Activated CD4-positive, alpha-beta T cell treated with anti-CD3 and anti-CD28 coated beads, Interleukin-2, amount 10 ng/mL, durations not matched to agents 7 days and 5 days (primary cell): ENCODE data around the gene ZNF320. TPM values are rescaled to one million over a fixed set of nuclear protein-coding genes. Genes with fewer than 3 reads are reported as not detected.
"Not testable (repeated sequence)": the region's sequence is repeated elsewhere in the genome, so short reads cannot be mapped to it uniquely, and the experiment has no call there.

Experiments
- CTCF ChIA-PET: fragments of 350-600 bp; sonication (Branson Sonifier 250); formaldehyde crosslinking; loops from one replicate; lab custom pipeline; 2021; ENCODE audit warnings: antibody characterized with exemption; lab: Charles Lee
- POLR2A ChIA-PET: fragments of 350-600 bp; sonication (Branson Sonifier 250); formaldehyde crosslinking; loops from one replicate; lab custom pipeline; 2021; ENCODE audit warnings: antibody characterized with exemption; lab: Charles Lee
- DNase-seq: peaks from one replicate; pipeline ENCODE4 v3.0.0-alpha.2; 2020
- H3K27ac Mint-ChIP-seq: one replicate; pipeline ENCODE4 v1.8.0; 2021; ENCODE audit warnings: mild to moderate bottlenecking, moderate library complexity, mixed read lengths
- H3K27me3 Mint-ChIP-seq: one replicate; pipeline ENCODE4 v1.8.0; 2021; ENCODE audit warnings: mixed read lengths
- H3K36me3 Mint-ChIP-seq: one replicate; pipeline ENCODE4 v1.8.0; 2021; ENCODE audit warnings: low read depth, mixed read lengths
- H3K4me1 Mint-ChIP-seq: one replicate; pipeline ENCODE4 v1.8.0; 2021; ENCODE audit warnings: mixed read lengths
- H3K4me3 Mint-ChIP-seq: one replicate; pipeline ENCODE4 v1.8.0; 2021; ENCODE audit warnings: mild to moderate bottlenecking, moderate library complexity, mixed read lengths
- H3K9me3 Mint-ChIP-seq: one replicate; pipeline ENCODE4 v1.8.0; 2021; ENCODE audit warnings: mixed read lengths
- total RNA-seq, 2 experiments: library from RNA; stranded (reverse); gene quantifications; one replicate each; pipeline ENCODE4 v1.2.3, GENCODE V29; 2021

The ZNF320 gene
- total RNA-seq, 2 experiments from 2014 or later = 10.9 TPM

DNA sequence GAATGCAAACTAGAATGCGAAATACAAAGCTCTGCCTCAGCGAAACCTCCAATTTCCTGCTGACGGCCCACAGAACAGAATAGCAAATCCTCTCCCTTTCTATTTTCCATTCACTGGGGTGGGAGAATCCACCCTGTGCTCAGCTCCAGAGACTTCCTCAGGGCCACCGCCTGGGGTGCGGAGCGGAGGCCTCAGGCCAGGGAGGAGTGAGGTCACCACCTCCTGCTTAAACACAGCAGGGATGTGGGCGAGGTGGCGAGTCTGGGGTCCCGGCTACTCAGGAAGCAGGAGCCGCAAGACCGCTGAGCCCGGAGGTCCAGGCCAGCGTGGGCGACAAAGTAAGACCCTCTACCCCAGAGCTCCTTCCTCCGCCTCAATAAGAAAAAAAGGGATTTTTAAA, 666 bp upstream of the ZNF320 start:
- Mint-ChIP-seq H3K4me3 (peak overlapping the region; percentile 90), H3K36me3 (peaks cover 44% of the 10 kb centered on the region), H3K9me3 (peaks cover 25% of the 10 kb centered on the region), H3K4me1 (peaks cover 13% of the 10 kb centered on the region), H3K27me3 (no peaks in the 10 kb centered on the region), H3K27ac (peak overlapping the region; percentile 97)
- no peak for DNase-seq
- ChIA-PET POLR2A (no interaction called here), CTCF (no interaction called here)

DNA sequence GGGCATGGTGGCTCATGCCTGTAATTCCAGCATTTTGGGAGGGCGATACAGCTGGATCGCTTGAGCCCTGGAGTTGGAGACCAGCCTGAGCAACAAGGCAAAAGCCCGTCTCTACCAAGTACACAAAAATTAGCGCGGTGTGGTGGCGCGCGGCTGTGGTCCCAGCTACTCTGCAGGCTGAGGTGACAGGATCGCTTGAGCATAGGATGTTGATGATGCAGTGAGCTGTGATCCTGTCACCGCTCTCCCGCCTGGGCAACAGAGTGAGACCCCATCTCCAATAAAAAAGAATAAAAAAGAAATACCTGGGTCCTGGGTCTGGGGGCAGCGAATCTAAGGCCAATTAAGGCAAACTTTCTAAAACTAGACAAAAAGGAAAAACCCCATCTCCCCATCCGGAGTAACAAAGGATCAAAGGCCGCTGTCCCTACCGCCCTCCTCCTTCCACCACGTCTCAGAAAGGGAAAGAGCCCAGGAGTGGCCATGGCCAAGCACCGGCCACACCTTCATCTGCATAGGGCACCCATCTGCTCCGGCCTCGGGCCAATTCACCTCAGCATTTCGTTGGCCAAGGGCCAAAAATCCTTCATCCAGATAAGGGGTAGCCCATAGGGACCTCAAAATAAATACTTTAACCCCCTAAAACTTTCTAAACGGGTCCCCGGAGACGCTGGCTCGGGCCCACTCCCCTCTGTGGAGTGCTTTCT, 851 bp downstream of the ZNF320 start:
- H3K4me3 Mint-ChIP-seq = peak overlapping the region; percentile 90
- H3K4me1 Mint-ChIP-seq = peaks cover 13% of the 10 kb centered on the region
- H3K27me3 Mint-ChIP-seq = no peaks in the 10 kb centered on the region
- ChIA-PET POLR2A (interaction anchor here (0.5 kb wide), 1 partner anchor 184 kb away, joined by 3 read pairs; no protein-coding TSS in a partner anchor), CTCF (interaction anchor here (1.3 kb wide), 1 partner anchor 9 kb away, joined by 3 read pairs; no protein-coding TSS in a partner anchor)
- peaks cover 58% of the 10 kb centered on the region for H3K36me3 Mint-ChIP-seq
- H3K27ac Mint-ChIP-seq = peak overlapping the region; percentile 97
- peak; percentile 6 for DNase-seq
- H3K9me3 Mint-ChIP-seq = peaks cover 27% of the 10 kb centered on the region

DNA sequence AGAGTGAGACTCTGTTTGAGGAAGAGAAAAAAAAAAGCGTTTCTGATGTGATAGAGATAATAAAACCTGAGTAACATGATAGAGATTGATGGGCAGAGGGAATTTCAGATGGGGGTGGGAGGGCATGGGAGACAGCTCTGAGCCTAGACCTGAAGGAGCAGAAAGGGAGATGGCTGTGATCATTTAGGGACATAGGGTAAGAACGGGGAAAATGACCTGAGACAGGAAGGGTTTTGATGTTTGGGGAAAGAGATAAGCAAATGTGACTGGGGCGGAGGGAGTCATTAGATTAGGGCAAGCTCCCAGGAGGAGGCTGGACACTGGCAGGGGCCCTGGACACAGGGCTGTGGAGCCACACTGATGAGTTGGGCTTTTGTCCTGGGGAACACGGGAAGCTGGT, 6.1 kb downstream of the ZNF320 start:
- ChIA-PET POLR2A (no interaction called here), CTCF (no interaction called here)
- H3K27ac Mint-ChIP-seq = no peak overlapping the region
- DNase-seq = no peak
- peaks cover 5% of the 10 kb centered on the region for H3K4me1 Mint-ChIP-seq
- H3K27me3 Mint-ChIP-seq = no peaks in the 10 kb centered on the region
- H3K4me3 Mint-ChIP-seq = no peak overlapping the region
- H3K36me3 Mint-ChIP-seq = peaks cover 87% of the 10 kb centered on the region
- peaks cover 29% of the 10 kb centered on the region for H3K9me3 Mint-ChIP-seq

DNA sequence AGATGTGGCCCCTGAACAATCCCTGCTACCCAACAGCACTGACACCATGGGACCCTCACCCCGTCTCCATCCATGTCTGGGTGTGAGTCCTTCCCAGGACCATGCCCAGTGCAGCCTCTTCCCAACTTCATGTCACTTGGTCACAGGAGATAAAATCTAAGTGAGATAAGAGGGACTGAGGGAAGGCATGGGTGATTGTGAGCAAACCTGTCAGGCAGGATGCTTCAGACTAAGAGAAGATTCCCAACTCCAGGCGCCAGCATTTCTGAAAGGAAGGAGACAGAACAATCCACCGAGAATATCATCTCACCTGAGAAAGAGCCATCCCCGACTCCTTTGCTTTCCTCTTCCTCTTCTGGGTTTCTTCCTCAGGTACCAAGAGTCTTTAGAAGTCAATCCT, 7.5 kb downstream of the ZNF320 start:
- POLR2A ChIA-PET = no interaction called here
- Mint-ChIP-seq H3K9me3 (peaks cover 27% of the 10 kb centered on the region), H3K4me3 (no peak overlapping the region), H3K27me3 (no peaks in the 10 kb centered on the region), H3K36me3 (peaks cover 84% of the 10 kb centered on the region), H3K4me1 (peaks cover 3% of the 10 kb centered on the region), H3K27ac (no peak overlapping the region)
- CTCF ChIA-PET = no interaction called here
- no peak for DNase-seq

DNA sequence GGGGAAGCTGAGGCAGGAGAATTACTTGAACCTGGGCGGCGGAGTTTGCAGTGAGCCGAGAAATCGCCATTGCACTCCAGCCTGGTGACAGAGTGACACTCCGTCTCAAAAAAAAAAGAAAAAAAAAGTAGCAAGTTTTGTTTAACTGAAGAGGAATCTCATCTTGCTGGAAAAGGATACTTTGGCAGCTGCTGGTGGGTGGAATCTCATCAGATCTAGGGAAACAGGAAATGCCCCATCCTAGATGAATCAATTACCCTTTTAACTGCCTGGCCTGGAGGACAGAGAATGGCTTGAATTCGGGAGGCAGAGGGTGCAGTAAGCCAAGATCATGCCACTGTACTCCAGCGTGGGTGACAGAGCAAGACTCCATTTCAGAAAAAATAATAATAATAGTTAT, 8.4 kb downstream of the ZNF320 start:
- no peak for DNase-seq
- POLR2A ChIA-PET = no interaction called here
- H3K27ac Mint-ChIP-seq = no peak overlapping the region
- no peaks in the 10 kb centered on the region for H3K4me1 Mint-ChIP-seq
- peaks cover 86% of the 10 kb centered on the region for H3K36me3 Mint-ChIP-seq
- no peak overlapping the region for H3K4me3 Mint-ChIP-seq
- peaks cover 26% of the 10 kb centered on the region for H3K9me3 Mint-ChIP-seq
- CTCF ChIA-PET = no interaction called here
- no peaks in the 10 kb centered on the region for H3K27me3 Mint-ChIP-seq

DNA sequence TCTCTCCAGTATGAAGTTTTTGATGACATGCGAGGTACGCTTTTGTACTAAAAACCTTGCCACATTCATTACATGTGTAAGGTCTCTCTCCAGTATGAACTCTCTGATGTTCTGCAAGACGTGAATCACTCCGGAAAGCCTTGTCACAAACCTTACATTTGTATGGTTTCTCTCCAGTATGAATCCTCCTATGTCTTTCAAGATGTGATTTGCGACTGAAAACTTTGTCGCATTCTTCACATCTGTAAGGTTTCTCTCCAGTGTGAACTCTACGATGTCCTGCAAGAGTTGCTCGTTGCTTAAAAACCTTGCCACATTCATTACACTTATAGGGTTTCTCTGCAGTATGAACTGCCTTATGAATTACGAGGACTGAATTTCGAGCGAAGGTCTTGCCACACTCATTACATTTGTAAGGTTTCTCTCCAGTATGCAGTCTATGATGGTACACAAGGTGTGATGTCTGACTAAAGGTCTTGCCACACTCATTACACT, 16.5 kb downstream of the ZNF320 start:
- POLR2A ChIA-PET = no interaction called here
- no peaks in the 10 kb centered on the region for H3K27me3 Mint-ChIP-seq
- H3K27ac Mint-ChIP-seq = no peak overlapping the region
- H3K9me3 Mint-ChIP-seq = peaks cover 56% of the 10 kb centered on the region
- no peaks in the 10 kb centered on the region for H3K4me1 Mint-ChIP-seq
- peaks cover 73% of the 10 kb centered on the region for H3K36me3 Mint-ChIP-seq
- H3K4me3 Mint-ChIP-seq = no peak overlapping the region
- no peak for DNase-seq
- CTCF ChIA-PET = no interaction called here

DNA sequence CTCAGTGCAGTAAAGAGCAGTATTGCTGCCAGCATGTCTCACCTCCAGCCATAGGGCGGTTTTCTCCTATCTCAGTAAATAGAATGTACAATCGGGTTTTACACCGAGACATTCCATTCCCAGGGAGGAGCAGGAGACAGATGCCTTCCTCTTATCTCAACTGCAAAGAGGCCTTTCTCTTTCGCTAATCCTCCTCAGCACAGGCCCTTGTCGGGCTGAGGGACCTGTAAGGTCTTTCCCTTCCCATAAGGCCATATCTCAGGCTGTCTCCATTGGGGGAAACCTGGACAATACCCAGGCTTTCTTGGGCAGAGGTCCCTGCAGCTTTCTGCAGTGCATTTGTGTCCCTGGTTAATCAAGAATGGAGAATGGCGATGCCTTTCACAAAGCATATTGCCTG, 24.4 kb downstream of the ZNF320 start:
- Mint-ChIP-seq H3K9me3 (peaks cover 59% of the 10 kb centered on the region), H3K36me3 (peaks cover 17% of the 10 kb centered on the region)
- POLR2A ChIA-PET, H3K4me3 Mint-ChIP-seq, H3K27me3 Mint-ChIP-seq, H3K27ac Mint-ChIP-seq, DNase-seq, H3K4me1 Mint-ChIP-seq, CTCF ChIA-PET: not testable (repeated sequence)

DNA sequence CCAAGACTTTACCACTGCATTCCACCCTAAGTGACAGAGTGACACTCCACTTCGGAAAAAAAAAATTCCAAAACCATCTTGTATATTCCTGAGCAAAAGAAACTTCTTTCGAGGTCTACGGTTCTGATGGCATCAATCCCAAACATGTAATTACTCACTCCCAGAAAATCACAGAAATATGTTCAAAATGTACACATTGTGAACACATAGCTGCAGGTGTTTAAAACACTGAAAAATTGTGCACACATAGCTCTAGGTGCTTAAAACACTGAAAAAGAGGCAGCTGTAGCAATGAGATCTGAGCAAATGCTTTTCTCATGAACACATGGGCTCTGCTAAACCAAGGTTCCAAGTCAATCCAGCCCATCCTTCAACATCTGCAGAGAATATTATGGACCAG, 26.0 kb downstream of the ZNF320 start:
- no peak for DNase-seq
- Mint-ChIP-seq H3K36me3 (peaks cover 11% of the 10 kb centered on the region), H3K27me3 (no peaks in the 10 kb centered on the region), H3K4me1 (no peaks in the 10 kb centered on the region), H3K27ac (no peak overlapping the region), H3K9me3 (peaks cover 53% of the 10 kb centered on the region), H3K4me3 (no peak overlapping the region)
- CTCF ChIA-PET = no interaction called here
- POLR2A ChIA-PET = no interaction called here

GRCh38 chr19:52868031-52868430, 29.4 kb downstream of the ZNF320 start:
- H3K27me3 Mint-ChIP-seq, POLR2A ChIA-PET: not testable (repeated sequence)

GRCh38 chr19:52857378-52858191, 39.9 kb downstream of the ZNF320 start, which contains the start of gene ZNF468:
Gene ZNF468 (minus strand): TSS chr19:52857619. CDS start chr19:52854272, 3,347 bp downstream.
- H3K4me3 Mint-ChIP-seq = peak within 1 kb of the TSS; percentile 88
- CTCF ChIA-PET, POLR2A ChIA-PET, H3K27me3 Mint-ChIP-seq: not testable (repeated sequence)
- peak within 1 kb of the TSS; percentile 92 for H3K27ac Mint-ChIP-seq
- H3K4me1 Mint-ChIP-seq = peaks cover 18% of the 10 kb centered on the region
- peaks cover 36% of the 10 kb centered on the region for H3K9me3 Mint-ChIP-seq
- H3K36me3 Mint-ChIP-seq = peaks cover 38% of the 10 kb centered on the region
- DNase-seq = peak; percentile 73

More at GRCh38 chr19:52868031-52868430, 29.4 kb downstream of the ZNF320 start:
- H3K9me3 Mint-ChIP-seq = peaks cover 34% of the 10 kb centered on the region
- DNase-seq, H3K4me3 Mint-ChIP-seq, CTCF ChIA-PET, H3K27ac Mint-ChIP-seq, H3K4me1 Mint-ChIP-seq, H3K36me3 Mint-ChIP-seq: not testable (repeated sequence)

DNA sequence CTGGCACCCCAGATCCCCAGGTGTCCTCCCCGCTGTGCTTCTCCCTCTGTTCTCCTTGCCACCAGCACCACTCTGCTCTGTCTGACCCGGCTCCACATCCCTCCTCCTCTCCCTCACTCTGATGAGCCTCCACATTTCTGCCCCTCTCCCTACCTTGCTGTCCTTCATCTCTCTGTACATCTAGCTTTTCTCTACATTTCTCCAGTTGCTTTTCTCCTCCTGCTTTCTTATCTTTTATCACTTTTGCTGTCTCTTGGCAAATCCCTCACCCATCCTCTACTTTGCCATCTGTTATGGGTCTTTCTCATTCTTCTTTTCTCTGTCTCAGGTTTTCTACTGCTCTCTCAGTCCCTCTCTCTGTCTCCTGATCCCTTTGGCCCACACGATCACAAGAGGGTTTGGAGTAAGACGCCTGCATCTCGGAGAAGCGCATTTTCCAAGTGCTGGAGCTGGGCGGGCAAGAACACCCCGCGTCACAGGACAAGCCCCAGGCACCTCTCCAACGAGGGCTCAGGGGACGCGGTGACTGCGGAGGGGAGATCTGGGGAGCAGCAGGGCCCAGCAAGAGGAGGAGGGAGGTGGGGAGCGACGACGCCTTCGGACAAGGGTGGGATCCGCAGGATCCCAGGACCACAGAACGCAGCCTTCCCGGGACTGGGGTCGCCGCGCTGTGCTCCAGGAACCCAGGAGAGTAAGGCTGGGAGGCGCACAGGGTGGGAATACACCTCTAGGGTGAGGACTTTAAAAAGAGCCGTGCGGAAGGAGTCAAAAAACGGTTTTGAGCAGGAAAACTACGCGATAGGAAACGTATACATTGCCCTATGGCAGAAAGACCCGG, 40.7 kb downstream of the ZNF320 start:
- H3K4me1 Mint-ChIP-seq = peaks cover 18% of the 10 kb centered on the region
- H3K27ac Mint-ChIP-seq = peak overlapping the region; percentile 92
- peak; percentile 8 for DNase-seq
- peaks cover 28% of the 10 kb centered on the region for H3K9me3 Mint-ChIP-seq
- H3K27me3 Mint-ChIP-seq, CTCF ChIA-PET, POLR2A ChIA-PET: not testable (repeated sequence)
- H3K36me3 Mint-ChIP-seq = peaks cover 44% of the 10 kb centered on the region
- H3K4me3 Mint-ChIP-seq = peak overlapping the region; percentile 88
